ENCODE measurements around the gene ZNF503.
A peak's percentile ranks its signal among the peaks of the same experiment; 100 is the strongest.

The ZNF503 gene

DNA sequence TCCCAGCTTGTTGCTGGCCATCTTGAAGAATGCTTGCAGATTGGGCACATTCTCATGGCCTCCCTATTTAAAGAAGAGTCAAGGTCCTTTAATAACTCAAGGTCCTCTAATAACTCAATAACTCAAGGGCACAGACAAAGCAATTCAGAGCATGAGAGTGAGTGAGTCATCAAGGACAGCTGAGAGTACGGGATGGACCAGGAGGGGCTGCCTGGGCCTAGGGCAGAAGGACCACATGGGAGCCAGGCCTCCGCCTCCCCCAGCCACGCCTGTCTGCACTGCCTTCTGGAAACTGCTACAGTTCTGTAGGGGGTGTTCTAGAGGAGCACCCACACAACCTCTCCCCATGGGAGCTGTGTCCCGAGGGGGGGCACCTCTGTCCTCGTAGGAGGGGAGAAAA is 48.9 kb downstream of the ZNF503 start:
- Histone ChIP-seq H3K4me1 (ENCODE audit: insufficient read depth, poor library complexity, severe bottlenecking) (peaks cover 6% of the 10 kb centered on the region), H3K9me3 (ENCODE audit: severe bottlenecking) (no peaks in the 10 kb centered on the region), H3K27me3 (ENCODE audit: insufficient read depth, poor library complexity, severe bottlenecking) (no peaks in the 10 kb centered on the region), H3K27ac (ENCODE audit: poor library complexity, severe bottlenecking) (no peak overlapping the region), H3K36me3 (ENCODE audit: low read depth) (no peaks in the 10 kb centered on the region), H3K4me3 (ENCODE audit: severe bottlenecking) (no peak overlapping the region)
- TF ChIP-seq, protein P1, sequence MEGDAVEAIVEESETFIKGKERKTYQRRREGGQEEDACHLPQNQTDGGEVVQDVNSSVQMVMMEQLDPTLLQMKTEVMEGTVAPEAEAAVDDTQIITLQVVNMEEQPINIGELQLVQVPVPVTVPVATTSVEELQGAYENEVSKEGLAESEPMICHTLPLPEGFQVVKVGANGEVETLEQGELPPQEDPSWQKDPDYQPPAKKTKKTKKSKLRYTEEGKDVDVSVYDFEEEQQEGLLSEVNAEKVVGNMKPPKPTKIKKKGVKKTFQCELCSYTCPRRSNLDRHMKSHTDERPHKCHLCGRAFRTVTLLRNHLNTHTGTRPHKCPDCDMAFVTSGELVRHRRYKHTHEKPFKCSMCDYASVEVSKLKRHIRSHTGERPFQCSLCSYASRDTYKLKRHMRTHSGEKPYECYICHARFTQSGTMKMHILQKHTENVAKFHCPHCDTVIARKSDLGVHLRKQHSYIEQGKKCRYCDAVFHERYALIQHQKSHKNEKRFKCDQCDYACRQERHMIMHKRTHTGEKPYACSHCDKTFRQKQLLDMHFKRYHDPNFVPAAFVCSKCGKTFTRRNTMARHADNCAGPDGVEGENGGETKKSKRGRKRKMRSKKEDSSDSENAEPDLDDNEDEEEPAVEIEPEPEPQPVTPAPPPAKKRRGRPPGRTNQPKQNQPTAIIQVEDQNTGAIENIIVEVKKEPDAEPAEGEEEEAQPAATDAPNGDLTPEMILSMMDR (IDR thresholded peaks at IDR 0.05; ENCODE audit: poor library complexity, severe bottlenecking) = no peak
- DNase-seq (ENCODE audit: low spot score) (no peak), ATAC-seq (ENCODE audit: low read depth) (peak; percentile 38; the same call in 1 of the 3 replicates)

DNA sequence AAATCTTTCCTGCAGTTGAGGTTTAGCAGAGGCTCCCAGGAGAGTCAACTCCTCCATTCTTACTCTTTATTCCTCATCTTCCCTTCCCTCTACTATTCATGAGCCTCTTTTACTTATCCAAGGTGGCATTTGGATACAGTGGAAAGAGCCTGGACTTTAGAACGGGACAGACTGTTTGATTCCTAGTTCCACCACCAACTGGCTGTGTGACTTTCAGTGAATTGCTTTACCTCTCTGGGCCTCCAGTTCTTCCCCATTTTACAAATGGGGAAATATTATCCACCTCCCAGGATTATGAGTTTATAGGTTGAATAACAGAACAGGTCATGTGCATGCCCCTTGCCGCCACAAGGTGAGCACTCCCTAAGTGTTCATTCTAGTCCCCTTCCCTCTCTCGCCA is 49.9 kb downstream of the ZNF503 start:
- Histone ChIP-seq H3K9me3 (ENCODE audit: severe bottlenecking) (no peaks in the 10 kb centered on the region), H3K4me1 (ENCODE audit: insufficient read depth, poor library complexity, severe bottlenecking) (peaks cover 6% of the 10 kb centered on the region), H3K4me3 (ENCODE audit: severe bottlenecking) (no peak overlapping the region), H3K27me3 (ENCODE audit: insufficient read depth, poor library complexity, severe bottlenecking) (no peaks in the 10 kb centered on the region), H3K36me3 (ENCODE audit: low read depth) (no peaks in the 10 kb centered on the region), H3K27ac (ENCODE audit: poor library complexity, severe bottlenecking) (no peak overlapping the region)
- ATAC-seq (ENCODE audit: low read depth) (no peak), DNase-seq (ENCODE audit: low spot score) (no peak)
- TF ChIP-seq, protein P1 (IDR thresholded peaks at IDR 0.05; ENCODE audit: poor library complexity, severe bottlenecking) = no peak

DNA sequence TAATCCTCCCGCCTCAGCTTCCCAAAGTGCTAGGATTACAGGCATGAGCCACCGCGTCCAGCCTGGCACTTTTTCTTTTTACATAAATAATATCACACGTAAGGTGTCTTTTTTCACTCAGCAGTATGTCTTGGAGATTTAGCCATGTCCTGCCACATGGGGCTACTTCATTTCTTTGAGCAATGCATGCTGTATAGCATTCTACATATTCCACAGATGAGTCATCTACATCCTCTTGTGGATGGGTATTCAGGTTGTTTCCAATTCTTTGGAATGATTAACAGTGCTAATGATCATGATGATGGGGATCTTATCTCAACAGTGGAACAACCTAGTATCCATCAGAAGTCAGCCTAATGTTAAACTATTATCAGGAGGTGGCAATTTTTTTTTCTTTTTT is 50.8 kb downstream of the ZNF503 start:
- Histone ChIP-seq H3K4me3 (ENCODE audit: severe bottlenecking) (no peak overlapping the region), H3K27me3 (ENCODE audit: insufficient read depth, poor library complexity, severe bottlenecking) (no peaks in the 10 kb centered on the region), H3K9me3 (ENCODE audit: severe bottlenecking) (no peaks in the 10 kb centered on the region), H3K4me1 (ENCODE audit: insufficient read depth, poor library complexity, severe bottlenecking) (peaks cover 6% of the 10 kb centered on the region), H3K27ac (ENCODE audit: poor library complexity, severe bottlenecking) (peak overlapping the region; percentile 14), H3K36me3 (ENCODE audit: low read depth) (no peaks in the 10 kb centered on the region)
- peak; percentile 97 for ATAC-seq (ENCODE audit: low read depth)
- TF ChIP-seq, protein P1 (IDR thresholded peaks at IDR 0.05; ENCODE audit: poor library complexity, severe bottlenecking) = peak; percentile 17
- no peak for DNase-seq (ENCODE audit: low spot score)

All from RWPE2 (cell line).